Erythroblast (primary cell): ENCODE results near the gene TTYH2.
"Not testable (repeated sequence)": the region's sequence is repeated elsewhere in the genome, so short reads cannot be mapped to it uniquely, and the experiment has no call there.

ENCODE experiments used
- GATA1 ChIP-seq: IDR thresholded peaks from 2 replicates; pipeline ENCODE4 v1.6.1; 2011; ENCODE audit warnings: low read depth, mild to moderate bottlenecking, control low read depth, low read length, moderate library complexity
- POLR2A ChIP-seq: IDR thresholded peaks from 2 replicates; pipeline ENCODE4 v1.6.1; 2011; ENCODE audit warnings: mild to moderate bottlenecking, low read length

- not testable (repeated sequence) for TF ChIP-seq POLR2A, GATA1
These were observed 66.2 kb downstream of the TTYH2 start for GRCh38 chr17:74279617-74280016.
